22Rv1 (cell line): ENCODE measurements around the gene MORN3.

Source experiments
- CTCF ChIP-seq: fragments of 450-650 bp; IDR thresholded peaks from 2 replicates; pipeline ENCODE4 v1.5.1; 2017; ENCODE audit warnings: mild to moderate bottlenecking
- ZFX ChIP-seq: fragments of 450-650 bp; IDR thresholded peaks from 2 replicates; pipeline ENCODE4 v1.6.1; 2017; ENCODE audit warnings: antibody characterized with exemption, borderline replicate concordance

DNA sequence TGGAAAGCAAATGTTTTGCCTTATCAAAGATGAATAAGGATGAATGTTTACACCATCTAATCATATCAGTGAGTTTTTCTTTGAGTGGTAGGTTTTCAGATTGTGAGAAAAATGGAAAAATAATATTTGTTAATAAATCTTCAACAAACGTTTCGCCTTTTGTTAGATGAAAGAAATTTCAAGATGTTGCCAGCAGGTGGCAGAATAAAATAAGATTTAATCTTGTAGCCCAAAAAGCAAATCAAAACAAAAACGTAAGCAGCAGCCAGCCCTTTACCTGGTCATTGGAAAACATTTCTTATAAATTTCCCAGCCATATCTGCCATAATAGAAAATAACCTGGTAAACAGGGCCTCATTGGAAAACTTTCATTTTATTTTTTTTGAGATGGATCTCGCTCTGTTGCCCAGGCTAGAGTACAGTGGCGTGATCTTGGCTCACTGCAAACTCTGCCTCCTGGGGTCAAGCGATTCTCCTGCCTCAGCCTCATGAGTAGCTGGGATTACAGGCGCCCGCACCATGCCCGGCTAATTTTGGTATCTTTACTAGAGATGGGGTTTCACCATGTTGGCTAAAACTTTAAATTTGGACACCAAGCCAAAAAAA lies 27.7 kb upstream of the MORN3 start:
- TF ChIP-seq CTCF: peak; percentile 79
- TF ChIP-seq ZFX: no peak
